K562 (cell line): ENCODE measurements around the gene COL11A2. TPM values are rescaled to one million over a fixed set of nuclear protein-coding genes. Genes with fewer than 3 reads are reported as not detected.

Experiments used
- ATAC-seq: fragments of 200-7000 bp; cut with Tn5 transposase; 3 replicates; pipeline ENCODE4 v1.9.1; 2020; ENCODE audit warnings: moderate library complexity
- BruUV-seq: library from RNA; stranded (reverse); fragments of 400-500 nt; replicated peaks from 2 replicates; lab custom pipeline; 2021; lab: Mats Ljungman, UMichigan
- CTCF ChIA-PET: fragments of 300-600 bp; formaldehyde crosslinking; extraction: SDS; loops from one replicate; lab custom pipeline; 2021; ENCODE audit warnings: low intra/inter-chr PET ratio; lab: Yijun Ruan, JAX
- POLR2A ChIA-PET: fragments of 300-600, 350-650 bp; sonication (Branson Sonifier 250); formaldehyde crosslinking; extraction: SDS; loops from one replicate; lab custom pipeline; 2021; ENCODE audit warnings: antibody characterized with exemption, inconsistent platforms; lab: Yijun Ruan, JAX
- DNase-seq, 4 experiments: peaks; one replicate each; pipeline versions ENCODE4 v3.0.0 to v3.0.0-alpha.2; 2011 to 2018; ENCODE audit warnings: low spot score in 3 of 4, mixed read lengths in 3 of 4; ENCODE audit errors: extremely low read depth in 1 of 4
- FAIRE-seq: peaks from 2 replicates; lab custom pipeline; 2011; peaks lifted over from hg19 to GRCh38; lab: Jason Lieb, UNC
- H2AFZ ChIP-seq: 2 replicates; pipeline ENCODE4 v1.6.0; 2011; ENCODE audit warnings: low read depth, low read length, control low read depth, inconsistent platforms
- H3K27ac ChIP-seq: fragments of 200-600 bp; 3 replicates; pipeline ENCODE4 v1.8.0; 2011; ENCODE audit warnings: low read depth, mild to moderate bottlenecking, control low read depth, inconsistent platforms, low read length, moderate library complexity, mixed read lengths; ENCODE audit errors: extremely low read depth
- H3K27me3 ChIP-seq, 2 experiments: fragments of 300-600 bp in 1 of 2; 2 replicates in 1 of 2; 3 replicates in 1 of 2; pipeline versions ENCODE4 v1.6.0 to v1.8.0; 2011; ENCODE audit warnings: inconsistent platforms in 2 of 2, low read length in 2 of 2, mild to moderate bottlenecking in 1 of 2, mixed read lengths in 1 of 2, moderate library complexity in 1 of 2; ENCODE audit not compliant: control insufficient read depth in 2 of 2, insufficient read depth in 2 of 2
- H3K36me3 ChIP-seq: fragments of 300-600 bp; 3 replicates; pipeline ENCODE4 v1.8.0; 2011; ENCODE audit warnings: mild to moderate bottlenecking, low read length, inconsistent platforms; ENCODE audit not compliant: control insufficient read depth, insufficient read depth
- H3K4me1 ChIP-seq, 2 experiments: fragments of 200-600 bp in 1 of 2; replicated peaks in 1 of 2; 2 replicates in 1 of 2; 3 replicates in 1 of 2; pipeline versions ENCODE4 v1.5.1 to v1.8.0; 2011; ENCODE audit warnings: inconsistent platforms in 2 of 2, low read length in 2 of 2, mild to moderate bottlenecking in 1 of 2, mixed read lengths in 1 of 2, moderate library complexity in 1 of 2; ENCODE audit not compliant: control insufficient read depth in 2 of 2, insufficient read depth in 2 of 2
- H3K4me2 ChIP-seq: 2 replicates; pipeline ENCODE4 v1.6.1; 2011; ENCODE audit warnings: low read length, control low read depth, inconsistent platforms, mixed read lengths; ENCODE audit not compliant: insufficient read depth
- H3K4me3 ChIP-seq: fragments of 200-600 bp; sonication (generic), shearing (Covaris generic); 2 replicates; pipeline ENCODE4 v1.5.1; 2016; ENCODE audit warnings: control low read depth, inconsistent platforms
- H3K79me2 ChIP-seq: fragments of 200-600 bp; 3 replicates; pipeline ENCODE4 v1.8.0; 2011; ENCODE audit warnings: low read length, inconsistent platforms; ENCODE audit not compliant: control insufficient read depth, insufficient read depth
- H3K9ac ChIP-seq, 2 experiments: 2 replicates each; pipeline versions ENCODE4 v1.6.0 to v1.6.1; 2011; ENCODE audit warnings: low read depth in 2 of 2, low read length in 2 of 2, control low read depth in 1 of 2, inconsistent platforms in 1 of 2, mild to moderate bottlenecking in 1 of 2, mixed read lengths in 1 of 2; ENCODE audit not compliant: insufficient read depth in 1 of 2
- H3K9me1 ChIP-seq: one replicate; pipeline ENCODE4 v1.6.0; 2011; ENCODE audit warnings: inconsistent platforms, mild to moderate bottlenecking, low read length, moderate library complexity; ENCODE audit not compliant: control insufficient read depth, insufficient read depth
- H3K9me3 ChIP-seq: replicated peaks from 2 replicates; pipeline ENCODE4 v1.5.1; 2011; ENCODE audit warnings: low read depth, low read length, inconsistent platforms; ENCODE audit not compliant: control insufficient read depth, insufficient read depth
- H4K20me1 ChIP-seq: replicated peaks from 2 replicates; pipeline ENCODE4 v1.6.1; 2011; ENCODE audit warnings: low read length, inconsistent platforms, mixed read lengths; ENCODE audit not compliant: control insufficient read depth, insufficient read depth
- CEBPG ChIP-seq, 3 experiments: fragments of 200-800 bp in 1 of 3; sonication (Bioruptor generic) in 1 of 3; sonication (generic) in 1 of 3; formaldehyde crosslinking in 1 of 3; IDR thresholded peaks in 2 of 3; conservative IDR thresholded peaks in 1 of 3; 2 replicates each; pipeline versions ENCODE4 v1.6.1 to v1.8.0; 2016 to 2022; ENCODE audit warnings: missing compliant biosample characterization in 2 of 3, missing genetic modification characterization in 2 of 3, mild to moderate bottlenecking in 1 of 3, missing genetic modification reagents in 1 of 3
- ELF1 ChIP-seq: fragments of 200-800 bp; sonication (Bioruptor generic); IDR thresholded peaks from 2 replicates; pipeline ENCODE4 v1.6.1; 2016; ENCODE audit warnings: missing genetic modification characterization, missing compliant biosample characterization
- EP300 ChIP-seq: IDR thresholded peaks from 2 replicates; pipeline ENCODE4 v1.6.1; 2012; ENCODE audit warnings: low read length, improper control_type of control experiment
- KLF10 ChIP-seq: fragments of 250-450 bp; sonication (Bioruptor Pico); IDR thresholded peaks from 2 replicates; pipeline ENCODE4 v1.6.1; 2021; ENCODE audit warnings: matching md5 sums
- KLF13 ChIP-seq: fragments of 450-650 bp; IDR thresholded peaks from 2 replicates; pipeline ENCODE4 v1.6.1; 2016; ENCODE audit warnings: missing genetic modification characterization, low read depth, mild to moderate bottlenecking, missing compliant biosample characterization, moderate library complexity, borderline replicate concordance
- NCOA6 ChIP-seq: fragments of 450-650 bp; IDR thresholded peaks from 2 replicates; pipeline ENCODE4 v1.6.1; 2017; ENCODE audit warnings: mild to moderate bottlenecking
- PHF20 ChIP-seq: fragments of 450-650 bp; IDR thresholded peaks from 2 replicates; pipeline ENCODE4 v1.6.1; 2018; ENCODE audit not compliant: partially characterized antibody
- POLR2A ChIP-seq: fragments of 450-650 bp; conservative IDR thresholded peaks from 2 replicates; pipeline ENCODE4 v1.6.1; 2016
- XRCC5 ChIP-seq: fragments of 200-400 bp; formaldehyde crosslinking; IDR thresholded peaks from 2 replicates; pipeline ENCODE4 v1.6.1; 2017; ENCODE audit warnings: low read depth, mild to moderate bottlenecking, low read length
- ZNF449 ChIP-seq: fragments of 250-450 bp; sonication (Bioruptor Pico); IDR thresholded peaks from 2 replicates; pipeline ENCODE4 v1.8.0; 2022; ENCODE audit warnings: moderate library complexity, mild to moderate bottlenecking, inconsistent platforms
- WGBS: fragments of 100-300 bp; shearing (Covaris generic); methylation state at CpG from one replicate; pipeline ENCODE4 v1.1.6; 2016; ENCODE audit warnings: low coverage, mixed read lengths; ENCODE audit not compliant: insufficient coverage; ENCODE audit errors: missing lambda C conversion rate; 5-methylcytosine and 5-hydroxymethylcytosine counted together
- in situ Hi-C: fragments of 300-500 bp; cut with MboI; formaldehyde crosslinking; loops from 4 replicates; pipeline ENCODE4 v1.15.0; 2018; ENCODE audit warnings: inconsistent platforms, mixed read lengths
- intact Hi-C: fragments of 100-400 bp; cut with micrococcal nuclease; formaldehyde crosslinking; loops from 2 replicates; pipeline ENCODE4 v1.14.2; 2022
- polyA plus RNA-seq, 8 experiments: library from polyadenylated mRNA; depleted of rRNA in 4 of 8; stranded (reverse) in 5 of 8; unstranded in 3 of 8; fragments of >200 nt; fragmentation: Nextera tagmentation in 2 of 8; fragmentation: Illumina TruSeq in 1 of 8; extraction: Ambion mirVana in 2 of 8; extraction: Trizol in 1 of 8; gene quantifications; 2 replicates each; pipeline versions ENCODE4 v1.2.1 to v1.2.3, GENCODE V29; 2011 to 2014; ENCODE audit warnings: inconsistent platforms in 1 of 8, missing spikeins in 1 of 8
- total RNA-seq, 7 experiments: library from RNA; depleted of rRNA in 6 of 7; stranded (reverse); fragments of >200 nt in 6 of 7; fragmentation: Illumina TruSeq in 2 of 7; extraction: Trizol in 2 of 7; gene quantifications; 2 replicates each; pipeline versions ENCODE4 v1.2.1 to v1.2.3, GENCODE V29; 2011 to 2021; ENCODE audit warnings: low replicate concordance in 1 of 7
- TF ChIP-seq, protein P1 (sequence below): fragments of 450-650 bp; formaldehyde crosslinking; IDR thresholded peaks from 2 replicates; pipeline ENCODE4 v1.4.0; 2020; ENCODE audit warnings: mild to moderate bottlenecking, moderate library complexity

Gene COL11A2
- total and polyA plus RNA-seq, 9 of the 15 experiments (the other 6 are each of a cell fraction or from before 2014, with no cell fraction given) = 0.04 to 0.35 (median 0.09) TPM; not detected in 1

GRCh38 chr6:33197431-33198048 is 5.3 kb upstream of the COL11A2 start (continued):
- TF ChIP-seq, protein P1, sequence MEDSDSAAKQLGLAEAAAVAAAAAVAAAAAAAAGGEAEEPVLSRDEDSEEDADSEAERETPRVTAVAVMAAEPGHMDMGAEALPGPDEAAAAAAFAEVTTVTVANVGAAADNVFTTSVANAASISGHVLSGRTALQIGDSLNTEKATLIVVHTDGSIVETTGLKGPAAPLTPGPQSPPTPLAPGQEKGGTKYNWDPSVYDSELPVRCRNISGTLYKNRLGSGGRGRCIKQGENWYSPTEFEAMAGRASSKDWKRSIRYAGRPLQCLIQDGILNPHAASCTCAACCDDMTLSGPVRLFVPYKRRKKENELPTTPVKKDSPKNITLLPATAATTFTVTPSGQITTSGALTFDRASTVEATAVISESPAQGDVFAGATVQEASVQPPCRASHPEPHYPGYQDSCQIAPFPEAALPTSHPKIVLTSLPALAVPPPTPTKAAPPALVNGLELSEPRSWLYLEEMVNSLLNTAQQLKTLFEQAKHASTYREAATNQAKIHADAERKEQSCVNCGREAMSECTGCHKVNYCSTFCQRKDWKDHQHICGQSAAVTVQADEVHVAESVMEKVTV = peak; percentile 9; the same call in 1 of the 2 replicates
- no peak for TF ChIP-seq ZNF449 (CRISPR knock-in tag)
- TF ChIP-seq EP300 = 0 out of 2 replicates have a peak, but pooled peaks have one; percentile 9

- 77% methylated on average over 15 of the region's 15 CpGs for WGBS
- no peak for TF ChIP-seq KLF10 (CRISPR knock-in tag)
- TF ChIP-seq NCOA6 = no peak
- no peak for TF ChIP-seq KLF13 (tag)
- no peak for TF ChIP-seq XRCC5
- TF ChIP-seq POLR2A = no peak
- no peak for TF ChIP-seq ELF1 (tag)
- no peak for TF ChIP-seq PHF20
- TF ChIP-seq CEBPG (CRISPR knock-in tag; IDR thresholded peaks at IDR 0.05) = no peak
- no peak for TF ChIP-seq CEBPG (tag; conservative IDR thresholded peaks at IDR 0.05 in 1 of 2, IDR thresholded peaks at IDR 0.05 in 1 of 2)
Observed at GRCh38 chr6:33195304-33196165, 3.3 kb upstream of the COL11A2 start.

More at GRCh38 chr6:33195304-33196165, 3.3 kb upstream of the COL11A2 start:
- H3K4me2 ChIP-seq = no peak overlapping the region
- H3K27ac ChIP-seq = no peak overlapping the region
- H3K36me3 ChIP-seq = peaks cover 35% of the 10 kb centered on the region; the same call in 2 of the 3 replicates
- peaks cover 7% of the 10 kb centered on the region for H3K9me1 ChIP-seq
- DNase-seq (peak in 3 of 4 experiments; percentile 55 to 59 (median 56)), FAIRE-seq (no peak), ATAC-seq (no peak)
- peaks cover 26% of the 10 kb centered on the region for H3K79me2 ChIP-seq
- no peak overlapping the region for H2AFZ ChIP-seq
- H3K9me3 ChIP-seq = no peaks in the 10 kb centered on the region
- peaks cover 6% of the 10 kb centered on the region; the same call in 1 of the 2 replicates for H4K20me1 ChIP-seq
- H3K27me3 ChIP-seq = peaks cover 11% of the 10 kb centered on the region in 2 experiments; a peak in 4 of 5 replicates
- ChIA-PET CTCF (interaction anchor here (0.6 kb wide), 3 partner anchors 69 to 200 kb away, joined by 3 read pairs; no protein-coding TSS in a partner anchor), POLR2A (interaction anchor here (0.9 to 1.1 kb wide), 2 partner anchors 8 to 9 kb away, joined by 3 to 4 read pairs; partner anchors contain the start of gene HSD17B8)
- peaks cover 17 to 34% of the 10 kb centered on the region in 2 experiments; a peak in 4 of 5 replicates for H3K4me1 ChIP-seq
- BruUV-seq = no TSS peak
- H3K4me3 ChIP-seq = no peak overlapping the region
- peak overlapping the region in 1 of 2 experiments; percentile 57; a peak in 1 of 4 replicates for H3K9ac ChIP-seq
- in situ Hi-C loops (no loop called here), intact Hi-C loops (loop anchor here (2.0 kb wide), 1 partner anchor 35 kb away; no protein-coding TSS in a partner anchor)
